GM12864 (cell line): ENCODE results near the gene LDAH.
A peak's percentile ranks its signal among the peaks of the same experiment; 100 is the strongest.

Experiments
- DNase-seq: peaks from one replicate; pipeline ENCODE4 v3.0.0-alpha.2; 2011; ENCODE audit warnings: low read depth
- H3K4me3 ChIP-seq: 2 replicates; pipeline ENCODE4 v1.5.1; 2011; ENCODE audit warnings: mild to moderate bottlenecking, low read depth, low read length, control low read depth
- TF ChIP-seq, protein P1 (sequence below): IDR thresholded peaks from 2 replicates; pipeline ENCODE4 v1.5.1; 2011; ENCODE audit warnings: low read depth, mild to moderate bottlenecking, moderate library complexity, low read length, control low read depth, inconsistent platforms; ENCODE audit errors: missing control alignments

The LDAH gene

DNA sequence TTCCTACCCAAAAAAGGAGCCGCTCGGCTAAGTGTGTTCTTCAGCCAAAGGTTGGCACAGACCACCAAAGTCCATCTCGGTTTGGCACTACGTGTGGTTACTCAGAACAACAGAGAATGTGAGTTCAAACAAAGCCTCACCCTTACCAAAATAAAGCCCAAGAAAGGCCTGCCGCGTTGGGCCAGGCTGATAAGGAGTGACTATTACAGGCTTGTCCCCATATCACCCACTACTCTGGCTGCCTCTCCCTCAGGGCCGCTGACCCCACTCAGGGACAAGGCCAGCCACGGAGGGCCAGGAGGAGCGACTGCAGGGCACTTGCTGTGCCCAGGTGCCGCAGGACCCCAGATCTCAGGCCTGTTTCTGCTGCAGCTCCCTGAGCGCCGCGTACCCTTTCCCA is 185.8 kb downstream of the LDAH start:
- DNase-seq, result no peak
- no peak overlapping the region for H3K4me3 ChIP-seq
- TF ChIP-seq, protein P1, sequence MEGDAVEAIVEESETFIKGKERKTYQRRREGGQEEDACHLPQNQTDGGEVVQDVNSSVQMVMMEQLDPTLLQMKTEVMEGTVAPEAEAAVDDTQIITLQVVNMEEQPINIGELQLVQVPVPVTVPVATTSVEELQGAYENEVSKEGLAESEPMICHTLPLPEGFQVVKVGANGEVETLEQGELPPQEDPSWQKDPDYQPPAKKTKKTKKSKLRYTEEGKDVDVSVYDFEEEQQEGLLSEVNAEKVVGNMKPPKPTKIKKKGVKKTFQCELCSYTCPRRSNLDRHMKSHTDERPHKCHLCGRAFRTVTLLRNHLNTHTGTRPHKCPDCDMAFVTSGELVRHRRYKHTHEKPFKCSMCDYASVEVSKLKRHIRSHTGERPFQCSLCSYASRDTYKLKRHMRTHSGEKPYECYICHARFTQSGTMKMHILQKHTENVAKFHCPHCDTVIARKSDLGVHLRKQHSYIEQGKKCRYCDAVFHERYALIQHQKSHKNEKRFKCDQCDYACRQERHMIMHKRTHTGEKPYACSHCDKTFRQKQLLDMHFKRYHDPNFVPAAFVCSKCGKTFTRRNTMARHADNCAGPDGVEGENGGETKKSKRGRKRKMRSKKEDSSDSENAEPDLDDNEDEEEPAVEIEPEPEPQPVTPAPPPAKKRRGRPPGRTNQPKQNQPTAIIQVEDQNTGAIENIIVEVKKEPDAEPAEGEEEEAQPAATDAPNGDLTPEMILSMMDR, result no peak

DNA sequence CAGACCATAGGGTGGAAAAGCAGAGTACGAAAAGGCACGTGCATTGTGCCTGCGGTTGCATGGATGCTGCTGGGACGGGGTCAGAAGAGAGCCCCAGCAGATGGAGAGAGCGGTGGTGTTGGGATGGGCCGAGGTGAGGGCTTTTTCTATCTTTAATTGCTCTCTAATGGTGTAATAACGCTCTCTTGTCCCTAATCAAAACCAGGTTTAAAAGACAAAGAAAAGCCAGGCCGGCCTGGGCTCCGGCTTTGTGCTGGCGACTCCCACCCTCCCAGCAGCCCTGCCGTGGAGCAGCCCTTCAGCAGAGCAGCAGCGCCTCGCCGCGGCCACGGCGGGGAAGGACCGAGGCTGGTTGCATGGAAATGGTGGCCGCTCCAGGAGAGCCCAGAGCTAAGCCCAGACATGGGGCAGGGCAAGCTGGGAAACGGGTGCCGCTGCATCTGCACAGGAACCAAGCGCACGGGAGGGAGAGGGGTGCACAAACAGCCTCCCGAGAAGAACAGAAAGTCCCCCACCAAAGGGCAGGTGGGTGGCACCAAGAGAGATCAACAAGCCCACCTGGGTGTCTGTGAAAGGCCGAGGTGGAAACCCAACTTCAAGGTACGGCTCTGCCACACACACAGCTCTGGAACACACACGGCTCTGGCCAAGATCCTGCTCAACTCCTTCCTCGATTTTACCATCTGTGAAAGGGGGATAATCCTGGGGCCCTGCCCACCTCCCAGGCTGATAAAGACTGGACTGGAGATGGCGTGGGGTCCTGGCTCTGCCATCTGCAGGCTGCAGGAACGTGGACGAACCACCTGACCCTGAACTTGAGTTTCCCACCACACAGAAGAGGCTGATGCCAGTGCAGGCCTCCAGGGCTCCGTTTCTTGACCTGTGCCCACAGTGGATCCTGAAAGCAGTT is 187.0 kb downstream of the LDAH start:
- no peak for DNase-seq
- TF ChIP-seq, protein P1, result peak; percentile 92
- no peak overlapping the region for H3K4me3 ChIP-seq

DNA sequence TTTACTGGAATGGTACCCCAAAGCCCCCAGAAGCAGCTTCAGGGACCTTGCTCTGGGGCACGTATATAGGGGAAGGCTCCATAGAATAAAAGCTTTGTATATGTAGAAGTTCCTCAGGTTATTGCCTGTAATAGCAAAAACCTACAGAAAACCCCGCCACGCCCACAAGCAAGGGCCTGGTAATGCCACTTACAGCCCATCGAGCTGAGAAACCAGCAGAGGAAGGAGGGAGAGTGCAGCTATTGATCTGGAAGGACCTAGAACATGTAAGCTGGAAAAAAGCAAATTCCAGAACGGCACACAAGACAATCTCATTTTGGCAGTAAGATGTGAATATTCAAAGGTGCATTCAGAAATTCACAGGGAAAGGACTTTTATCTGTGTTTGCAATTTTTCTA is 187.8 kb downstream of the LDAH start:
- H3K4me3 ChIP-seq, result no peak overlapping the region
- DNase-seq, result no peak
- TF ChIP-seq, protein P1, result no peak

DNA sequence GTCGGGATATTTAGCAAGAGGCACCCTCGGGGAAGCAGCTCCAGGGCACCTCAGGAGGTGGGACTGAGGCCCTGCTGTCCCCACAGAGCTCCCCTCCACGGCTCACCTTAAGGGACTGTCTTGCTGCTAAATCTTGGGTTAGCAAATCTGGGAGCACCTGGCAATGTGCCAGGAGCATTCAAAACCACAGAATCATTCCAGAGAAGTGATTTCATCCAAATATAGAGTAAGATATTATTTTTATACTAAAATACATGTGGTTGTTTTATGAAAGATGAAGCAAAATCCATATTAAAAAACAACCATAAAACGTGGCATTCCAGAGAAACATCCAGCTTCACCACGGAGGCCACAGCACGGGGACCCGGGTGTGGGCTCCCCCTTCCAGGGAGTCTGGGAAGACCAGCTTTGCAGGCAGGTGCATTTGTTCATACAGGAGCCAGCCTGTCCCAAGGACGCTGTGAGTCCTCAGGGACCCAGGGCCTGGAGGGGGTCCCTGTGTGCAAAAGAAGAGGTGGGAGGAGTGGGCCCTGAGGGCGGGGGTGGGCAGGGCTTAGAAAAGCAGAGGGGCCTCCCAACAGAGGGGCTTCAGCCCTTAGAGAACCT is 188.3 kb downstream of the LDAH start:
- H3K4me3 ChIP-seq, result no peak overlapping the region
- DNase-seq, result no peak
- TF ChIP-seq, protein P1, result no peak
